ENCODE results near the gene IGFBP7. TPM values are rescaled to one million over a fixed set of nuclear protein-coding genes. Genes with fewer than 3 reads are reported as not detected.

Gene IGFBP7
- total and polyA plus RNA-seq, 10 of the 15 experiments (the other 5 are each of a cell fraction or from before 2014, with no cell fraction given) = 0.69 to 1.9 (median 1.4) TPM; not detected in 5

GRCh38 chr4:57068237-57068981 is 41.8 kb downstream of the IGFBP7 start:
- no peak for ATAC-seq
- BruUV-seq (replicated peaks) = no TSS peak
- no peak for FAIRE-seq
- DNase-seq (ENCODE audit: low read depth, low spot score) = no peak
- Histone ChIP-seq H3K79me2 (ENCODE audit: control insufficient read depth, insufficient read depth, low read length) (no peaks in the 10 kb centered on the region), H2AFZ (ENCODE audit: control insufficient read depth, low read depth, low read length) (no peak overlapping the region), H4K20me1 (ENCODE audit: control insufficient read depth, insufficient read depth) (no peaks in the 10 kb centered on the region), H3K4me2 (ENCODE audit: control insufficient read depth, insufficient read depth) (no peak overlapping the region), H3K27ac (ENCODE audit: control insufficient read depth, insufficient read depth) (no peak overlapping the region), H3K27me3 (replicated peaks in 1 of 2; ENCODE audit: control insufficient read depth in 2 of 2, insufficient read depth in 2 of 2, low read length in 1 of 2) (no peaks in the 10 kb centered on the region), H3K4me1 (ENCODE audit: control insufficient read depth, insufficient read depth, low read length) (no peaks in the 10 kb centered on the region), H3K9ac (ENCODE audit: control insufficient read depth, insufficient read depth, low read length) (no peak overlapping the region), H3K36me3 (ENCODE audit: control insufficient read depth in 2 of 2, insufficient read depth in 2 of 2, low read length in 1 of 2) (no peaks in the 10 kb centered on the region), H3K4me3 (no peak overlapping the region), H3K9me3 (replicated peaks; ENCODE audit: control insufficient read depth, insufficient read depth, low read length) (no peaks in the 10 kb centered on the region)
- CTCF ChIA-PET = no interaction called here
- SMC1A ChIA-PET (ENCODE audit: uncharacterized antibody, unreplicated experiment) = no interaction called here
- POLR2A ChIA-PET = no interaction called here
- RAD21 ChIA-PET (ENCODE audit: unreplicated experiment) = no interaction called here
- WGBS (ENCODE audit: insufficient coverage, insufficient replicate concordance, low lambda C conversion rate, missing lambda C conversion rate) = 41% methylated on average over 8 of the region's 8 CpGs
- in situ Hi-C loops (cut with MboI) = loop anchor here (10.0 kb wide), 1 partner anchor 56 kb away; no protein-coding TSS in a partner anchor
- TF ChIP-seq ZNF217 (IDR thresholded peaks at IDR 0.05) (no peak), SMAD1 (IDR thresholded peaks at IDR 0.05; ENCODE audit: low read depth, partially characterized antibody) (no peak), KLF5 (IDR thresholded peaks at IDR 0.05; ENCODE audit: partially characterized antibody) (no peak), ESRRA (IDR thresholded peaks at IDR 0.05; ENCODE audit: low read length) (no peak), LARP7 (IDR thresholded peaks at IDR 0.05) (no peak), RB1 (IDR thresholded peaks at IDR 0.05; ENCODE audit: borderline replicate concordance) (no peak), CBX5 (IDR thresholded peaks at IDR 0.05; ENCODE audit: low read depth) (no peak), DPF2 (IDR thresholded peaks at IDR 0.05) (no peak), ZBED1 (IDR thresholded peaks at IDR 0.05; ENCODE audit: borderline replicate concordance) (no peak), RUNX3 (IDR thresholded peaks at IDR 0.05; ENCODE audit: low read length) (no peak), EGR1 (IDR thresholded peaks at IDR 0.05; ENCODE audit: borderline replicate concordance in 1 of 2, low read depth in 2 of 2, low read length in 2 of 2) (no peak), CUX1 (IDR thresholded peaks at IDR 0.05; ENCODE audit: insufficient replicate concordance, low read depth, low read length) (no peak), POLR2A (IDR thresholded peaks at IDR 0.05; ENCODE audit: low read depth, low read length) (no peak)
- TF ChIP-seq, protein P1, sequence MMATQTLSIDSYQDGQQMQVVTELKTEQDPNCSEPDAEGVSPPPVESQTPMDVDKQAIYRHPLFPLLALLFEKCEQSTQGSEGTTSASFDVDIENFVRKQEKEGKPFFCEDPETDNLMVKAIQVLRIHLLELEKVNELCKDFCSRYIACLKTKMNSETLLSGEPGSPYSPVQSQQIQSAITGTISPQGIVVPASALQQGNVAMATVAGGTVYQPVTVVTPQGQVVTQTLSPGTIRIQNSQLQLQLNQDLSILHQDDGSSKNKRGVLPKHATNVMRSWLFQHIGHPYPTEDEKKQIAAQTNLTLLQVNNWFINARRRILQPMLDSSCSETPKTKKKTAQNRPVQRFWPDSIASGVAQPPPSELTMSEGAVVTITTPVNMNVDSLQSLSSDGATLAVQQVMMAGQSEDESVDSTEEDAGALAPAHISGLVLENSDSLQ (IDR thresholded peaks at IDR 0.05) = no peak
- intact Hi-C loops (cut with micrococcal nuclease; ENCODE audit: unreplicated experiment) = no loop called here

Data from GM12878 (cell line).